Measurements from ENCODE around the gene TVP23C.
A peak's percentile ranks its signal among the peaks of the same experiment; 100 is the strongest.
"Not testable (repeated sequence)": the region's sequence is repeated elsewhere in the genome, so short reads cannot be mapped to it uniquely, and the experiment has no call there.

Gene TVP23C

GRCh38 chr17:15558403-15559105 is 4.7 kb downstream of the TVP23C start:
- H3K9me3 ChIP-seq; DNase-seq; intact Hi-C loops (cut with DNase I; ENCODE audit: low total_unique reads); H3K27me3 ChIP-seq; H3K4me3 ChIP-seq; H3K36me3 ChIP-seq; H3K4me1 ChIP-seq; H3K27ac ChIP-seq: not testable (repeated sequence)

- H3K9me3 ChIP-seq; H3K4me1 ChIP-seq; DNase-seq; H3K36me3 ChIP-seq; intact Hi-C loops (cut with DNase I; ENCODE audit: low total_unique reads); H3K27me3 ChIP-seq; H3K27ac ChIP-seq; H3K4me3 ChIP-seq: not testable (repeated sequence)
Measured at GRCh38 chr17:15557334-15557832, 5.9 kb downstream of the TVP23C start.

GRCh38 chr17:15552932-15553331 is 10.4 kb downstream of the TVP23C start:
- H3K9me3 ChIP-seq; H3K4me1 ChIP-seq; H3K27ac ChIP-seq; H3K36me3 ChIP-seq; intact Hi-C loops (cut with DNase I; ENCODE audit: low total_unique reads); H3K4me3 ChIP-seq; H3K27me3 ChIP-seq; DNase-seq: not testable (repeated sequence)

- H3K27me3 ChIP-seq; H3K4me3 ChIP-seq; DNase-seq; H3K9me3 ChIP-seq; intact Hi-C loops (cut with DNase I; ENCODE audit: low total_unique reads); H3K4me1 ChIP-seq; H3K27ac ChIP-seq: not testable (repeated sequence)
- peaks cover 0 to 14% (median 0%) of the 10 kb centered on the region in 3 donors for H3K36me3 ChIP-seq
Measured at GRCh38 chr17:15549552-15549951, 13.7 kb downstream of the TVP23C start.

GRCh38 chr17:15546604-15547003 is 16.7 kb downstream of the TVP23C start:
- H3K4me3 ChIP-seq; intact Hi-C loops (cut with DNase I; ENCODE audit: low total_unique reads); H3K27me3 ChIP-seq; H3K4me1 ChIP-seq; H3K27ac ChIP-seq; DNase-seq; H3K9me3 ChIP-seq: not testable (repeated sequence)
- H3K36me3 ChIP-seq: peaks cover 0 to 20% (median 5%) of the 10 kb centered on the region in 3 donors

- H3K27ac ChIP-seq; DNase-seq; H3K4me3 ChIP-seq; intact Hi-C loops (cut with DNase I; ENCODE audit: low total_unique reads); H3K9me3 ChIP-seq; H3K4me1 ChIP-seq; H3K27me3 ChIP-seq: not testable (repeated sequence)
- peaks cover 0 to 22% (median 13%) of the 10 kb centered on the region in 3 donors for H3K36me3 ChIP-seq
Measured at GRCh38 chr17:15540371-15541219, 22.7 kb downstream of the TVP23C start.

GRCh38 chr17:15533122-15533521 is 30.2 kb downstream of the TVP23C start:
- DNase-seq; H3K27ac ChIP-seq; H3K9me3 ChIP-seq; H3K4me3 ChIP-seq; H3K36me3 ChIP-seq; intact Hi-C loops (cut with DNase I; ENCODE audit: low total_unique reads); H3K27me3 ChIP-seq; H3K4me1 ChIP-seq: not testable (repeated sequence)

GRCh38 chr17:15526292-15527218 is 36.7 kb downstream of the TVP23C start:
- intact Hi-C loops (cut with DNase I; ENCODE audit: low total_unique reads); DNase-seq: not testable (repeated sequence)

GRCh38 chr17:15524990-15525985 is 38.0 kb downstream of the TVP23C start:
- H3K36me3 ChIP-seq; H3K27ac ChIP-seq; intact Hi-C loops (cut with DNase I; ENCODE audit: low total_unique reads); H3K4me3 ChIP-seq; H3K4me1 ChIP-seq; H3K27me3 ChIP-seq; H3K9me3 ChIP-seq: not testable (repeated sequence)
- DNase-seq: peak in 1 of 2 donors; percentile 33

More at GRCh38 chr17:15526292-15527218, 36.7 kb downstream of the TVP23C start:
- not testable (repeated sequence) for H3K9me3 ChIP-seq, H3K4me1 ChIP-seq, H3K27ac ChIP-seq, H3K4me3 ChIP-seq, H3K27me3 ChIP-seq, H3K36me3 ChIP-seq
- peak; percentile 53 to 61 for TF ChIP-seq CTCF (IDR thresholded peaks at IDR 0.05)

Data from tibial artery (tissue), 4 donors.